Thyroid gland (tissue), 4 donors: ENCODE results near the gene OSGEPL1.

Experiments used
- POLR2A ChIP-seq, 2 donors: fragments of 450-650 bp; IDR thresholded peaks; one replicate each; pipeline ENCODE4 v1.6.1; 2017; ENCODE audit warnings: antibody characterized with exemption in 2 of 2, mild to moderate bottlenecking in 2 of 2, moderate library complexity in 1 of 2
- TF ChIP-seq, protein P1 (sequence below), 6 experiments: fragments of 200-600 bp in 3 of 6; fragments of 450-650 bp in 3 of 6; sonication (generic) in 3 of 6; IDR thresholded peaks; one replicate each; pipeline ENCODE4 v1.5.1; 2016 to 2019; ENCODE audit warnings: antibody characterized with exemption in 6 of 6, mild to moderate bottlenecking in 2 of 6, inconsistent platforms in 1 of 6, moderate library complexity in 1 of 6

DNA sequence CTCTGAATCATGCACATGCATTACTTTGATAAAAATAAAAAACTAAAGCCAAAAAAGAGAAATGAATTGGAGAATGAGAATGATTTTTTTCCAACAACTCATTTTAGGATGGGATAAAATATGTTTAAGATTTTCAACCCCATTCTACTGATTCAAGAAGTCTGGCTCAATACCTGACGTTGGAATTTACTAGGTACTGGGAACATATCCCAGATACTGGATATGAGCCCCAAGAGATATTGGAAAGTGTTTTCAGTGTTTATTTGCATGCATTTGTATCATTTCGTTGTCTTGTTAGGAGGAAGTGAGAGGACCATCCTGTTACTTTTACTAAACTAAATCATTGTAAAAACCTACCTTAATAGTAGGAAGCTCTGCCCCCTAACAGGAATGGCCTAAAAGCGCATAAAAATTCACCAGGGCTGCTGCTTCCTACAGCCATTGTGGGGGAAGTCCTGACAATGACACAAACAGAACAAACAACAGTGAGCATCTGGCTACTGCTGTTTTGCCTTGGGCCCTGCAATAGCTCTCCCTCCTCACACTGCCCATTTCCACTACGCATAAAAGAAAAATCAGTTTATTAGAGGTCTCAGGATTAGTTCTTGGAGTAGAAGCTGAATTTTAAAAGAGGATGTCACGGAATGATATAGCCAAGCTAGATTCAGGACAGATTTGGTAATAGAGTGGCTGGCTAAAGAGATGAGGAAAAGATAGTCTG is 52.9 kb downstream of the OSGEPL1 start:
- TF ChIP-seq, protein P1, sequence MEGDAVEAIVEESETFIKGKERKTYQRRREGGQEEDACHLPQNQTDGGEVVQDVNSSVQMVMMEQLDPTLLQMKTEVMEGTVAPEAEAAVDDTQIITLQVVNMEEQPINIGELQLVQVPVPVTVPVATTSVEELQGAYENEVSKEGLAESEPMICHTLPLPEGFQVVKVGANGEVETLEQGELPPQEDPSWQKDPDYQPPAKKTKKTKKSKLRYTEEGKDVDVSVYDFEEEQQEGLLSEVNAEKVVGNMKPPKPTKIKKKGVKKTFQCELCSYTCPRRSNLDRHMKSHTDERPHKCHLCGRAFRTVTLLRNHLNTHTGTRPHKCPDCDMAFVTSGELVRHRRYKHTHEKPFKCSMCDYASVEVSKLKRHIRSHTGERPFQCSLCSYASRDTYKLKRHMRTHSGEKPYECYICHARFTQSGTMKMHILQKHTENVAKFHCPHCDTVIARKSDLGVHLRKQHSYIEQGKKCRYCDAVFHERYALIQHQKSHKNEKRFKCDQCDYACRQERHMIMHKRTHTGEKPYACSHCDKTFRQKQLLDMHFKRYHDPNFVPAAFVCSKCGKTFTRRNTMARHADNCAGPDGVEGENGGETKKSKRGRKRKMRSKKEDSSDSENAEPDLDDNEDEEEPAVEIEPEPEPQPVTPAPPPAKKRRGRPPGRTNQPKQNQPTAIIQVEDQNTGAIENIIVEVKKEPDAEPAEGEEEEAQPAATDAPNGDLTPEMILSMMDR (IDR thresholded peaks at IDR 0.05), result no peak
- TF ChIP-seq POLR2A (IDR thresholded peaks at IDR 0.05), result no peak
